GM20000 (cell line): ENCODE measurements around the gene GRB7.
"Not testable (repeated sequence)": the region's sequence is repeated elsewhere in the genome, so short reads cannot be mapped to it uniquely, and the experiment has no call there.

Experiments
- DNase-seq: peaks from one replicate; pipeline ENCODE4 v3.0.0; 2012; ENCODE audit warnings: low spot score
- CTCF ChIP-seq: IDR thresholded peaks from 2 replicates; pipeline ENCODE4 v1.5.1; 2012; ENCODE audit warnings: mild to moderate bottlenecking, control low read depth; ENCODE audit errors: extremely low read depth, missing control alignments

GRB7 gene

DNA sequence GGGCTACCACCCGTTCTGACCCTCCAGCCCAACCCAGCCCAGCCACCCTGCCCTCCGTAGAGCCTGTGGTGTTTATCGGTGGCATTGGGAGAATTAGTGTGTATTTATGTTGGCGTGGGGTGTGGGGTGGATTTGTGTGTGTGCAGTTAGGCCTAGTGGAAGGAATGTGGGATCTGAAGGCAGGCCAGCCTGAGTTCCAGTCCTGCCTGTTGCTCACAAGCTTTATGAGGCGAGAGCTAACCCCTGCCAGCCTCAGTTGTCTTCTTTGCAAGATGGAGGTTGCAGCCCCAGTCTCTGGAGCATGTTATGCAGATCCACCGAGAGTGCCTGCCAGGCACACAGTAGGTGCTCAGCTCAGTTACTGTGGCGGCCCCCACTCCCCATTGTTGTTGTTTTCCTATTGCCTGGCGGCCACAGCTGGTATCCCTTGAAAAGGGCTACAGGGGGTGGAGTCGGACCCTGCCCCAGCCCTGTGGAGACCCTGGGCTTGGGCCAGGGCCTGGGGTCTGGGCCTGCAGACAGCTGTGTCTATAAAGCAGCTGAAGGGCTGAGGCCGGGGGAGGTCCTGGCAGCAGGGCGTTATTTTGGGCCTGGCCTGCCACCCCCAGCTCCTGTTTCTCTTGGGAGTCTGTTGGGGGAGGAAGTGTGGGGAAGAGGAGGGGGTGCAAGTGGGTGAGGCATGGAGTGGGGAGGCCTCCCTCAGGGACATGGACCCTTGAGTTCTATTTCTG, 32.8 kb upstream of the GRB7 start:
- no peak for DNase-seq
- no peak for TF ChIP-seq CTCF

DNA sequence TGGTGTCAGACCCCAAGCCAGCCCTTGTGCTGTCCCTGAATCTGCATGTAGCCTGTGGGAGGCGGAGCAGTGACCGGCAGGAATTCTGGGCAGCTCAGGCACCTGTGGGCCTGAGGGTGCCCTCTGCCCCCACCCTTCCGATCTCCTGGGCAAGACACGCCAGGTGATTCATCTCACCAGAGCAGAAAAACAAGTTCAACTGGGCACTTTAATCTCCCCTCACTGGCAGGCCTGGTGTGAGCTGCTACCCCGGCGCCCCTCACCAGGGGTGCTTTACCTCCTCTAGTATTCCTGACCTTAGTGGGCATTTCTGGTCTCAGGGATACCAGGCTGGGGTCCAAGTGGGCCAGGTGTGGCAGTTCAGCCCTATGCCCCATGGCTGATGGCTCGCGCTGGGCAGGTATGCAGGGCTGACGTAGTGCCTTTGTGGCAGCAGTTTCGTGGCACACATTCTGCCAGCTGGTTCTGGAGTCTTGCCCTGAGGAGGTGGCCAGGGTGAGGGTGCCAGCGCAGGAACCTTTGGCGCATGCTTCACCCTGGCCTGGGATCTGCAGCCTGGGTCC, 31.9 kb upstream of the GRB7 start:
- DNase-seq, result no peak
- no peak for TF ChIP-seq CTCF

- no peak for DNase-seq
- TF ChIP-seq CTCF, result no peak
Measured at GRCh38 chr17:39706383-39706782, 31.4 kb upstream of the GRB7 start.

- no peak for TF ChIP-seq CTCF
- DNase-seq, result no peak
Measured at GRCh38 chr17:39706921-39707337, 30.8 kb upstream of the GRB7 start.

GRCh38 chr17:39709319-39709997, 28.3 kb upstream of the GRB7 start:
- no peak for TF ChIP-seq CTCF
- no peak for DNase-seq

DNA sequence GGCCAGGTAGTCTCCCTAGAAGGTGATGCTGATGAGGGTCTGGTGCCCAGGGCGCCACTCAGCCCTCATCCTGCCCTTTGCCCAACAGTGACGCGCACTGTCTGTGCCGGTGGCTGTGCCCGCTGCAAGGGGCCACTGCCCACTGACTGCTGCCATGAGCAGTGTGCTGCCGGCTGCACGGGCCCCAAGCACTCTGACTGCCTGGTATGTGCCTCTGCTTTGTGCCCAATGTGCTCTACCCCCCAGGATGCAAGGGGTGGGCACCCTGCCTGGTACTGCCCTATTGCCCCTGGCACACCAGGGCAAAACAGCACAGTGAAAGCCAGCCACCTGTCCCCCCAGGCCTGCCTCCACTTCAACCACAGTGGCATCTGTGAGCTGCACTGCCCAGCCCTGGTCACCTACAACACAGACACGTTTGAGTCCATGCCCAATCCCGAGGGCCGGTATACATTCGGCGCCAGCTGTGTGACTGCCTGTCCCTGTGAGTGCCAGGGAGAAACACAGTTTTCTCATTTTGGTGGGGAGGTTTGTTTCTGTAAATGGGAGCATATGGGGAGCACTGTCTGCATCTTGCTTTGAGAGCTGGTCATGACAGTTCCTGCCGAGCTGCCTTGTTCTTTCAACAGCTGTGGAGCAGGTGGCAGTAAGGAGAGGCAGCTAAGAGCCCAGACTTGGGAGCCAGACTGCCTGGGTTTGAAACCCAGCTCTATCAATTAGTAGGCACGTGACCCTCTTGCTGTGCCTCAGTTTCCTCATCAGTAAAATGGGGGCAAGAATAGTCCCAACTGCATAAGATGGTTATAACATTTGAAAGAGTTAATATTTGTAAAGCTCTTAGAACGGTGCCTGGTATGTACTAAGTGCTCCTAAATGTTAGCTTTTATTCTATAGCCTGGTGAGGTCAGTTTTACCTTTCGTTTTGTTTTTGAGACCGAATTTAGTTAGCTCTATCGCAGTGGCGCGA, 27.5 kb upstream of the GRB7 start:
- no peak for TF ChIP-seq CTCF
- no peak for DNase-seq

DNA sequence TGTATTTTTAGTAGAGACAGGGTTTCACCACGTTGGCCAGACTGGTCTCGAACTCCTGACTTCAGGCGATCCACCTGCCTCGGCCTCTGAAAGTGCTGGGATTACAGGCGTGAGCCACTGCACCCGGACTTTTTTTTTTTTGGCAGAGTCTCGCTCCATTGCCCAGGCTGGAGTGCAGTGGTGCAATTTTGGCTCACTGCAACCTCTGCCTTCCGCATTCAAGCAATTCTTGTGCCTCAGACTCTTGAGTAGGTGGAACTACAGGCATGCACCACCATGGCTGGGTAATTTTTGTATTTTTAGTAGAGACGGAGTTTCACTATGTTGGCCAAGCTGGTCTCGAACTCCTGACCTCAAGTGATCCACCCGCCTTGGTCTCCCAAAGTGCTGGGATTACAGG, 26.7 kb upstream of the GRB7 start:
- not testable (repeated sequence) for DNase-seq
